Activated CD4-positive, alpha-beta memory T cell treated with anti-CD3 and anti-CD28 coated beads, Interleukin-2, amount 10 ng/mL, durations not matched to agents 7 days and 5 days (primary cell): ENCODE results near the gene SIPA1L3. TPM values are rescaled to one million over a fixed set of nuclear protein-coding genes. Genes with fewer than 3 reads are reported as not detected.
"Not testable (repeated sequence)": the region's sequence is repeated elsewhere in the genome, so short reads cannot be mapped to it uniquely, and the experiment has no call there.

Source experiments
- CTCF ChIA-PET: fragments of 350-600 bp; sonication (Branson Sonifier 250); formaldehyde crosslinking; loops from one replicate; lab custom pipeline; 2021; ENCODE audit warnings: antibody characterized with exemption, inconsistent platforms; lab: Charles Lee
- POLR2A ChIA-PET: fragments of 350-600 bp; sonication (Branson Sonifier 250); formaldehyde crosslinking; loops from one replicate; lab custom pipeline; 2021; ENCODE audit warnings: antibody characterized with exemption; lab: Charles Lee
- DNase-seq: peaks from one replicate; pipeline ENCODE4 v3.0.0-alpha.2; 2020
- H3K27ac Mint-ChIP-seq: one replicate; pipeline ENCODE4 v1.8.0; 2021; ENCODE audit warnings: mild to moderate bottlenecking, mixed read lengths
- H3K27me3 Mint-ChIP-seq: one replicate; pipeline ENCODE4 v1.8.0; 2021; ENCODE audit warnings: mixed read lengths
- H3K36me3 Mint-ChIP-seq: one replicate; pipeline ENCODE4 v1.8.0; 2021; ENCODE audit warnings: low read depth, mixed read lengths
- H3K4me1 Mint-ChIP-seq: one replicate; pipeline ENCODE4 v1.8.0; 2021; ENCODE audit warnings: mixed read lengths
- H3K4me3 Mint-ChIP-seq: one replicate; pipeline ENCODE4 v1.8.0; 2021; ENCODE audit warnings: mild to moderate bottlenecking, mixed read lengths
- H3K9me3 Mint-ChIP-seq: one replicate; pipeline ENCODE4 v1.8.0; 2021; ENCODE audit warnings: mixed read lengths
- total RNA-seq, 2 experiments: library from RNA; stranded (reverse); gene quantifications; one replicate each; pipeline ENCODE4 v1.2.3, GENCODE V29; 2021

The SIPA1L3 gene
- total RNA-seq, 2 experiments from 2014 or later, result 13.6 to 15.2 TPM

DNA sequence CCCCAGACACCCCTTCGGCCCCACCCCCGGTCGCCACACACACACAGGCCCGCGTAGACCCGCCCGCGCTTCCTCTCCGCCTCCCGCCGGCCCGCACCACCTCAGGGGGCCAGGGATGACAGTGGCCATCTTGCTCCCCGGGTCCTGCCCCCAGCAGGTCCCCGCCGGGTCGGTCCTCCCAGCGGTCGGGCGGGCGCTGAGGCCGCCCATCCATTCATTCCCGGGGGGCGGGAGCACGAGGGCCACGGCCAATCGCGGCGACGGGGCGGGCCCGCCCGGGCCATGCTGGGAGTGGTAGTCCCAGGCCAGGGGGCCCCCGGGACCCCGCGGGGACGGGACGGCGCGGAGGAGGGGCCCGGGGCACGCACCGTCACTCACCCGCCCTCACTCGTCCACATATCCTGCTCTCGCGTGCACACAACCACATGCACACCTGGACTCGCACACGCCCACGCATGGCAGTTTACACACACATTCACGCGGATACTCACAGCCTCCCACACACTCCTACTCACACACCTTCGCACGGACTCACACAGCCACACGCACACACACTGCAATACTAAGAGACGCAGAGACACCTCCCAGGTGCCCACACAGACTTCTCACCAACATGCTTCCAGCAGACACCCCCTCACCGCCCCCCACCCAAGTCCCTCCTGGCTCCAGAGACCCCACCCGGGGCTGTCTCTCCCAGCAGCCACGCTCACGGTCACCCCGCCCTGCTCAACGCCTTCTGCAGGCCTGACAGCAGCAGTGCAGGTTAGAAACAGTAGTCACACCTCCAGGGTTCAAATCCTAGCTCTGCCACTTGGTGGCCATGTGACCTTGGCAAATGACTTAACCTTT is 317.2 kb downstream of the SIPA1L3 start, which contains the start of gene DPF1:
DPF1 (minus strand) TSS at position 209 of the 849 bp plus-strand sequence; CDS start at position 129, 80 bp downstream.
- Mint-ChIP-seq H3K27me3 (peaks cover 60% of the 10 kb centered on the region), H3K4me1 (peaks cover 19% of the 10 kb centered on the region), H3K36me3 (peaks cover 7% of the 10 kb centered on the region), H3K9me3 (no peaks in the 10 kb centered on the region), H3K4me3 (peak within 1 kb of the TSS; percentile 64), H3K27ac (no peak within 1 kb of the TSS)
- ChIA-PET POLR2A (no interaction called here), CTCF (interaction anchor here (0.7 to 1.9 kb wide), 4 partner anchors 109 to 325 kb away, joined by 3 to 13 read pairs (median 4); no protein-coding TSS in a partner anchor)
- DNase-seq, result peak; percentile 52

DNA sequence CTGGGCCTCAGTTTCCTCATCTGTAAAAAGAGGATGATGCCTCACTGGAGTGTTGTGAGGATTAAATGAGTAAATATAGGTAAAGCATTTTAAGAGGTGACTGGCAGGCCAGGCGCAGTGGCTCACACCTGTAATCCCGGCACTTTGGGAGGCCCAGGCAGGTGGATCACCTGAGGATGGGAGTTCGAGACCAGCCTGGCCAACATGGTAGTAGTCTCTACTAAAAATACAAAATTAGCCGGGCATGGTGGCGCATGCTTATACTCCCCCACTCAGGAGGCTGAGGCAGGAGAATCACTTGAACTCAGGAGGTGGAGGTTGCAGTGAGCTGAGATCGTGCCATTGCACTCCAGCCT is 317.8 kb downstream of the SIPA1L3 start:
- H3K4me1 Mint-ChIP-seq, result peaks cover 19% of the 10 kb centered on the region
- CTCF ChIA-PET, result interaction anchor here (0.7 to 1.9 kb wide), 9 partner anchors 10 to 326 kb away, joined by 3 to 13 read pairs (median 4); partner anchors contain the start of genes FAM98C and SIPA1L3
- peak overlapping the region; percentile 64 for H3K4me3 Mint-ChIP-seq
- H3K36me3 Mint-ChIP-seq, H3K9me3 Mint-ChIP-seq, H3K27ac Mint-ChIP-seq, POLR2A ChIA-PET, DNase-seq: not testable (repeated sequence)
- H3K27me3 Mint-ChIP-seq, result peaks cover 61% of the 10 kb centered on the region

- ChIA-PET CTCF (interaction anchor here (0.6 to 1.1 kb wide), 4 partner anchors 16 to 325 kb away, joined by 3 to 4 read pairs (median 4); no protein-coding TSS in a partner anchor), POLR2A (no interaction called here)
- Mint-ChIP-seq H3K36me3 (peaks cover 7% of the 10 kb centered on the region), H3K27me3 (peaks cover 62% of the 10 kb centered on the region), H3K9me3 (no peaks in the 10 kb centered on the region), H3K4me1 (peaks cover 19% of the 10 kb centered on the region), H3K27ac (no peak overlapping the region), H3K4me3 (no peak overlapping the region)
- no peak for DNase-seq
Observed at GRCh38 chr19:38227287-38228004, 320.4 kb downstream of the SIPA1L3 start.

GRCh38 chr19:38228005-38228377 is 321.0 kb downstream of the SIPA1L3 start:
- Mint-ChIP-seq H3K4me1 (peaks cover 17% of the 10 kb centered on the region), H3K4me3 (no peak overlapping the region), H3K27me3 (peaks cover 59% of the 10 kb centered on the region), H3K27ac (no peak overlapping the region), H3K36me3 (peaks cover 6% of the 10 kb centered on the region), H3K9me3 (no peaks in the 10 kb centered on the region)
- POLR2A ChIA-PET, result no interaction called here
- no peak for DNase-seq
- CTCF ChIA-PET, result interaction anchor here (1.1 kb wide), 1 partner anchor 325 kb away, joined by 3 read pairs; no protein-coding TSS in a partner anchor

- CTCF ChIA-PET, result no interaction called here
Observed at GRCh38 chr19:38228491-38229439, 321.8 kb downstream of the SIPA1L3 start.

DNA sequence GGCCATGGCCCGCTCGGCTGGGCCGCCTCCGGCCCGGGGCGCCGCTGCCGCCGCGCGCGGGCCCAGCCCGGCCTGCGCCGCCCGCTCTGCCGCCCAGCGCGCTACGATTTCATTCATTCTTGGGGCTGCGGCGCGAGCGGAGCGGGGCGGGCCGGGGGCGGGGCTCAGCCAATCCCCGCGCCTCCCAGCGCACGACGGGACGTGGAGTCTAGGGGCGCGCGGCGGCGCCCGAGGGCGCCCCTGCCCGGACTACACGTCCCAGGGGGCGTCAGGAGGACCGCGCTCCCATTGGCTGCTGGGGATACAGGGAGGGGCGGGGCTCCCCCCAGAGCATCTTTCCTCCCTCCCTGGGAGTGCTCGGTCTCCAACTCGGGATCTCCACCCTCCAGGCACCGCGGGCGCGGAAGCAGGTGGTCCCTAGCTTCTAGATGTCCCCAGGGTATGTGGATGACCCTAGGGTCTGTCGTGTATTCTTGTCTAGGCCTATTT is 322.6 kb downstream of the SIPA1L3 start:
- ChIA-PET POLR2A (no interaction called here), CTCF (interaction anchor here (6.3 kb wide), 1 partner anchor 14 kb away, joined by 32 read pairs; no protein-coding TSS in a partner anchor)
- Mint-ChIP-seq H3K9me3 (no peaks in the 10 kb centered on the region), H3K27me3 (peaks cover 47% of the 10 kb centered on the region), H3K27ac (no peak overlapping the region), H3K4me1 (peaks cover 7% of the 10 kb centered on the region), H3K36me3 (no peaks in the 10 kb centered on the region), H3K4me3 (no peak overlapping the region)
- peak; percentile 67 for DNase-seq

More at GRCh38 chr19:38228491-38229439, 321.8 kb downstream of the SIPA1L3 start:
- peak overlapping the region; percentile 39 for H3K4me3 Mint-ChIP-seq
- H3K27ac Mint-ChIP-seq, result no peak overlapping the region
- peaks cover 3% of the 10 kb centered on the region for H3K36me3 Mint-ChIP-seq
- POLR2A ChIA-PET, result no interaction called here
- H3K9me3 Mint-ChIP-seq, result no peaks in the 10 kb centered on the region
- peaks cover 53% of the 10 kb centered on the region for H3K27me3 Mint-ChIP-seq
- DNase-seq, result no peak
- H3K4me1 Mint-ChIP-seq, result peaks cover 11% of the 10 kb centered on the region

DNA sequence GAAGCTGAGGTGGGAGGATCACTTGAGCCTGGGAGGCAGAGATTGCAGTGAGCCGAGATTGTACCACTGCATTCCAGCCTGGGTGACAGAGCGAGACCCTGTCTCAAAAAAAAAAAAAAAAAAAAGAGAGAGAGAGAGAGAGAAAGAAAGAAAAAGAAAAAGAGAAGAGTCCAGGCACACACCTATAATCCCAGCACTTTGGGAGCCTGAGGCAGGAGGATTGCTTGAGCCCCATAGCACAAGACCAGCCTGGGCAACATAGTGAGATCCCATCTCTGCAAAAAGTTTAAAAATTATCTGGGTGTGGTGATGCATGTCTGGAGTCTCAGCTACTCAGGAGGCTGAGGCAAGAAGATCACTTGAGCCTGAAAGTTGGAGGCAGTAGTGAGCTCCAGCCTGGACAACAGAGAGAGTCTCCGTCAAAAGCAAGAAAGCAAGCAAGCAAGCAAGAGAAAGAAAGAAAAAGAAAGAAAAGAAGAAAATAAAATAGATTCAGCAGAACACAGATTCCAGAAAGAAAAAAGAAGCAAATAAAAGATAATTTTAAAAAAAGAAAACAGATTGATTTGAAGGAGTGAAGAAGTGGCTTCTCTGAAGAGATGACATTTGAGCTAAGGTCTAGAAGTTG is 323.6 kb downstream of the SIPA1L3 start:
- POLR2A ChIA-PET, result interaction anchor here (1.0 kb wide), 1 partner anchor 144 kb away, joined by 3 read pairs; the partner anchor contains the start of gene PSMD8
- H3K9me3 Mint-ChIP-seq, DNase-seq, H3K4me1 Mint-ChIP-seq, H3K36me3 Mint-ChIP-seq, H3K4me3 Mint-ChIP-seq, H3K27ac Mint-ChIP-seq: not testable (repeated sequence)
- peaks cover 43% of the 10 kb centered on the region for H3K27me3 Mint-ChIP-seq
- CTCF ChIA-PET, result interaction anchor here (0.7 to 6.3 kb wide), 5 partner anchors 13 to 328 kb away, joined by 3 to 32 read pairs (median 5); partner anchors contain the start of genes CATSPERG and FAM98C

DNA sequence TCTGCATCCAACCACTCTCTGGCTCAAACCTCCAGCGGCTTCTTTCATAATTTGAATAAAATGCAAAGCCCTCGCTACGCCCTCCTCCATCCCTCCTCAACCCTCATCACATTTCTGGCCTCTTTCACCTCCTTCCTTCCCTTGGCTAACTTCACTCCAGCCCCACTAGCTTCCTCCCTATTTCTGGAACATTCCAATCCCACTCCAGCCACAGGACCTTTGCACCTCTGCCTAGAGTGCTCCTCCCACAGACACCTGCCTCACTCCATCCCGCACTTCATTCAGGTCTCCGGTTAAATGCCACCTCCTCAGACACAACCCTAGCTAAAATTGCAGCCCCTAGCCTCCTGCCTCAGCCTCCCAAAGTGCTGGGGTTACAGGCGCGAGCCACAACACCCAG is 324.9 kb downstream of the SIPA1L3 start:
- DNase-seq, result no peak
- CTCF ChIA-PET, result interaction anchor here (1.3 to 6.3 kb wide), 4 partner anchors 11 to 330 kb away, joined by 3 to 32 read pairs (median 6); partner anchors contain the start of genes CATSPERG and FAM98C
- Mint-ChIP-seq H3K27ac (no peak overlapping the region), H3K36me3 (no peaks in the 10 kb centered on the region), H3K27me3 (peaks cover 39% of the 10 kb centered on the region), H3K9me3 (no peaks in the 10 kb centered on the region), H3K4me1 (peaks cover 7% of the 10 kb centered on the region), H3K4me3 (no peak overlapping the region)
- POLR2A ChIA-PET, result interaction anchor here (1.0 kb wide), 1 partner anchor 143 kb away, joined by 3 read pairs; the partner anchor contains the start of gene PSMD8

- H3K4me1 Mint-ChIP-seq, result peaks cover 3% of the 10 kb centered on the region
- CTCF ChIA-PET, result interaction anchor here (0.6 to 6.3 kb wide), 9 partner anchors 8 to 331 kb away, joined by 3 to 32 read pairs (median 5); partner anchors contain the start of genes CATSPERG and PSMD8
- H3K4me3 Mint-ChIP-seq, result no peak overlapping the region
- peaks cover 32% of the 10 kb centered on the region for H3K27me3 Mint-ChIP-seq
- H3K36me3 Mint-ChIP-seq, result no peaks in the 10 kb centered on the region
- H3K27ac Mint-ChIP-seq, result no peak overlapping the region
- H3K9me3 Mint-ChIP-seq, result no peaks in the 10 kb centered on the region
- POLR2A ChIA-PET, result no interaction called here
- DNase-seq, result peak; percentile 84
Observed at GRCh38 chr19:38233740-38234251, 326.8 kb downstream of the SIPA1L3 start.

GRCh38 chr19:38234615-38235014 is 327.6 kb downstream of the SIPA1L3 start:
- no peak overlapping the region for H3K27ac Mint-ChIP-seq
- H3K9me3 Mint-ChIP-seq, result no peaks in the 10 kb centered on the region
- H3K4me1 Mint-ChIP-seq, result no peaks in the 10 kb centered on the region
- H3K4me3 Mint-ChIP-seq, result no peak overlapping the region
- H3K27me3 Mint-ChIP-seq, result peaks cover 29% of the 10 kb centered on the region
- POLR2A ChIA-PET, result no interaction called here
- H3K36me3 Mint-ChIP-seq, result no peaks in the 10 kb centered on the region
- no peak for DNase-seq
- CTCF ChIA-PET, result interaction anchor here (0.6 to 6.3 kb wide), 14 partner anchors 9 to 1251 kb away, joined by 3 to 32 read pairs (median 4); partner anchors contain the start of genes CATSPERG, PSMD8 and SPINT2

GRCh38 chr19:38239816-38240215 is 332.8 kb downstream of the SIPA1L3 start:
- no peak for DNase-seq
- Mint-ChIP-seq H3K27ac (no peak overlapping the region), H3K9me3 (no peaks in the 10 kb centered on the region), H3K4me3 (no peak overlapping the region), H3K4me1 (peaks cover 5% of the 10 kb centered on the region), H3K27me3 (peaks cover 14% of the 10 kb centered on the region), H3K36me3 (no peaks in the 10 kb centered on the region)
- POLR2A ChIA-PET, result interaction anchor here (1.4 kb wide), 1 partner anchor 86 kb away, joined by 3 read pairs; no protein-coding TSS in a partner anchor
- CTCF ChIA-PET, result interaction anchor here (0.7 kb wide), 1 partner anchor 77 kb away, joined by 4 read pairs; no protein-coding TSS in a partner anchor
